ENCODE results near the gene PRR23C.
"Not testable (repeated sequence)": the region's sequence is repeated elsewhere in the genome, so short reads cannot be mapped to it uniquely, and the experiment has no call there.

- not testable (repeated sequence) for TF ChIP-seq ARNT (IDR thresholded peaks at IDR 0.05); SP1 (IDR thresholded peaks at IDR 0.05); FOXK2 (IDR thresholded peaks at IDR 0.05); FOXM1 (IDR thresholded peaks at IDR 0.05; ENCODE audit: borderline replicate concordance); BHLHE40 (IDR thresholded peaks at IDR 0.05; ENCODE audit: borderline replicate concordance); TARDBP (IDR thresholded peaks at IDR 0.05); ELF4 (IDR thresholded peaks at IDR 0.05); NFRKB (IDR thresholded peaks at IDR 0.05); ZNF384 (IDR thresholded peaks at IDR 0.05); SUZ12 (IDR thresholded peaks at IDR 0.05); HDGF (IDR thresholded peaks at IDR 0.05; ENCODE audit: borderline replicate concordance); CTBP1 (IDR thresholded peaks at IDR 0.05; ENCODE audit: borderline replicate concordance); LEF1 (IDR thresholded peaks at IDR 0.05; ENCODE audit: borderline replicate concordance); PKNOX1 (IDR thresholded peaks at IDR 0.05)
Observed at GRCh38 chr3:139030576-139030975, 14.1 kb downstream of the PRR23C start.
